ENCODE data around the gene EIF4E. TPM values are rescaled to one million over a fixed set of nuclear protein-coding genes. Genes with fewer than 3 reads are reported as not detected.

EIF4E gene
- total RNA-seq, 4 donors from 2014 or later = 35.7 to 67.5 (median 56.0) TPM

GRCh38 chr4:98903561-98903960 lies 25.4 kb downstream of the EIF4E start:
- peaks cover 0 to 17% of the 10 kb centered on the region in 2 donors for H3K36me3 ChIP-seq
- intact Hi-C loops (cut with DNase I; ENCODE audit: low total_unique reads) (no loop called here), in situ Hi-C loops (cut with MboI; ENCODE audit: low sequenced_read_pairs in 4 of 4) (loop anchor here in 1 of 4 donors (25.0 kb wide), 1 partner anchor 641 kb away; the partner anchor contains the start of gene RAP1GDS1)
- H3K27ac ChIP-seq = no peak overlapping the region
- H3K27me3 ChIP-seq = no peaks in the 10 kb centered on the region
- TF ChIP-seq POLR2A (IDR thresholded peaks at IDR 0.05) = no peak
- TF ChIP-seq CTCF (IDR thresholded peaks at IDR 0.05 in 4 of 5, conservative IDR thresholded peaks at IDR 0.05 in 1 of 5) = no peak
- no peak overlapping the region for H3K4me3 ChIP-seq
- no peaks in the 10 kb centered on the region for H3K9me3 ChIP-seq
- no peak for DNase-seq
- ATAC-seq = no peak
- H3K4me1 ChIP-seq = peaks cover 27 to 29% of the 10 kb centered on the region in 2 donors

DNA sequence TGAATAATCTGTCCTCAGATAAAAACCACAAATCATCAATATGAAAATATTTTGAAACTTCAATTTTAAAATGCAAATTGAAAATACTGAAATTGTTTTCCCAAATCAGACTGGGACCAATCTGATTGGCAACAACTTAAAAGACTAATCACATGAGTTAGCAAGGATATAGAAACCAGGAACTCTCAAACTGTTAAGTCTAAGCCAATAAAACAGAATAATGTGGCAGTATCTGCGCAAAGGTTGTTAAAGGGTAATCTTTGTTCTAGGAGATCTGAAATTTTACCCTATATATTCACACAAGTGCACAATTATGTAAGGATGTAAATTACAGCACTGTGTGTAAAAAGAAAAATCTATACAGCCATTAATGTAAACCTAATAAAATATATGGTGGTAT lies 29.7 kb downstream of the EIF4E start:
- no peaks in the 10 kb centered on the region for H3K9me3 ChIP-seq
- H3K4me1 ChIP-seq = no peaks in the 10 kb centered on the region
- H3K4me3 ChIP-seq = no peak overlapping the region
- DNase-seq (no peak), ATAC-seq (no peak)
- TF ChIP-seq CTCF (IDR thresholded peaks at IDR 0.05 in 4 of 5, conservative IDR thresholded peaks at IDR 0.05 in 1 of 5) = no peak
- no peak for TF ChIP-seq POLR2A (IDR thresholded peaks at IDR 0.05)
- intact Hi-C loops (cut with DNase I; ENCODE audit: low total_unique reads) = no loop called here
- no peak overlapping the region for H3K27ac ChIP-seq
- H3K27me3 ChIP-seq = no peaks in the 10 kb centered on the region
- in situ Hi-C loops (cut with MboI; ENCODE audit: low sequenced_read_pairs in 4 of 4) = no loop called here
- H3K36me3 ChIP-seq = peaks cover 0 to 33% of the 10 kb centered on the region in 2 donors

- Histone ChIP-seq H3K4me3 (no peak overlapping the region), H3K27ac (no peak overlapping the region), H3K27me3 (no peaks in the 10 kb centered on the region), H3K36me3 (peaks cover 0 to 25% of the 10 kb centered on the region in 2 donors), H3K9me3 (no peaks in the 10 kb centered on the region), H3K4me1 (no peaks in the 10 kb centered on the region)
- DNase-seq (no peak), ATAC-seq (no peak)
- in situ Hi-C loops (cut with MboI; ENCODE audit: low sequenced_read_pairs in 4 of 4) (no loop called here), intact Hi-C loops (cut with DNase I; ENCODE audit: low total_unique reads) (no loop called here)
- TF ChIP-seq CTCF (IDR thresholded peaks at IDR 0.05 in 4 of 5, conservative IDR thresholded peaks at IDR 0.05 in 1 of 5) = no peak
- TF ChIP-seq POLR2A (IDR thresholded peaks at IDR 0.05) = no peak
Measured at GRCh38 chr4:98891478-98892337, 37.2 kb downstream of the EIF4E start.

DNA sequence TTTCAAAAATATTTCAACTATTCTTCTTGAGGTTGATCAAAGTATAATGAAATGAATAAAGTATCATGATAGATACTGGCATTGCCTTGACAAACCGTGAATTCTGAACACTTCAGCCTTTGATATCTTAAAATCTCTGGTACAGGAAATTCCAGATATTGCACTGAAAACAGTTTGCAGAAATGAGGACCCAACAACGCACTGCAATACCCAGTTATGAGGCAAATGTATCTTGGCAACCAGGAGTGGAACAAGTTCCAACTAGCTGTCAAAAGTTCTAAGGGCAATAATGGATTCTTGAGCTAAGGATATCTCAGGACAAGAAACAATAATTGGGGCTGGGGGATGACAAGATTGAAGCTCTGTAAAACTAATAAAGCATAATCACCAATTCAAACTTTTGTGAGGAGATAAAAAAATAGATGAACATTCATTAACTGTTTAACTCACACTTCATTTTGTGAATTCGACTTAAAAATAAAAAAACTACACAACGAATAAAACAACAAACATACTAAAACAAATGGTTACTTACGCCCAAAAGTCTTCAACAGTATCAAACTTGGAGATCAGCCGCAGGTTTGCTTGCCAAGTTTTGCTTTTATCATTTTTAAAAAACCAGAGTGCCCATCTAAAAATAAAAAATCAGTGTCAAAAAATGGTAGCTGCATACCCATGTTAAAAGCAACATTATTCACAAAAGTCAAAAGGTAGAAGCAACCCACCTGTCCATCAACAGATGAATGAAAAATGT lies 38.1 kb downstream of the EIF4E start:
- Histone ChIP-seq H3K9me3 (no peaks in the 10 kb centered on the region), H3K27me3 (no peaks in the 10 kb centered on the region), H3K36me3 (peaks cover 0 to 33% of the 10 kb centered on the region in 2 donors), H3K4me1 (no peaks in the 10 kb centered on the region), H3K4me3 (no peak overlapping the region), H3K27ac (no peak overlapping the region)
- in situ Hi-C loops (cut with MboI; ENCODE audit: low sequenced_read_pairs in 4 of 4) (no loop called here), intact Hi-C loops (cut with DNase I; ENCODE audit: low total_unique reads) (no loop called here)
- DNase-seq (no peak), ATAC-seq (no peak)
- TF ChIP-seq CTCF (IDR thresholded peaks at IDR 0.05 in 4 of 5, conservative IDR thresholded peaks at IDR 0.05 in 1 of 5) = no peak
- no peak for TF ChIP-seq POLR2A (IDR thresholded peaks at IDR 0.05)

All from gastrocnemius medialis (tissue), 4 donors.